NCI-H2081 treated with DMSO at 0.1 percent for 48 hours (cell line): ENCODE results near the gene SPANXD.
"Not testable (repeated sequence)": the region's sequence is repeated elsewhere in the genome, so short reads cannot be mapped to it uniquely, and the experiment has no call there.

Source experiments
- DNase-seq: peaks from one replicate; lab custom pipeline; 2025; lab: John Stamatoyannopoulos, UW

Gene SPANXD, protein sequence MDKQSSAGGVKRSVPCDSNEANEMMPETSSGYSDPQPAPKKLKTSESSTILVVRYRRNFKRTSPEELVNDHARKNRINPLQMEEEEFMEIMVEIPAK

GRCh38 chrX:141698639-141699038 lies at the start of gene SPANXD:
Gene SPANXD (minus strand): TSS chrX:141698739. CDS start chrX:141698405, 334 bp downstream.
- not testable (repeated sequence) for DNase-seq

GRCh38 chrX:141742666-141743065 lies 44.1 kb upstream of the SPANXD start:
- no peak for DNase-seq

- no peak for DNase-seq
These were observed 38.1 kb upstream of the SPANXD start for GRCh38 chrX:141736656-141737055.

GRCh38 chrX:141733371-141733770 lies 34.8 kb upstream of the SPANXD start:
- no peak for DNase-seq

- DNase-seq: no peak
These were observed 33.5 kb upstream of the SPANXD start for GRCh38 chrX:141732031-141732430.

DNA sequence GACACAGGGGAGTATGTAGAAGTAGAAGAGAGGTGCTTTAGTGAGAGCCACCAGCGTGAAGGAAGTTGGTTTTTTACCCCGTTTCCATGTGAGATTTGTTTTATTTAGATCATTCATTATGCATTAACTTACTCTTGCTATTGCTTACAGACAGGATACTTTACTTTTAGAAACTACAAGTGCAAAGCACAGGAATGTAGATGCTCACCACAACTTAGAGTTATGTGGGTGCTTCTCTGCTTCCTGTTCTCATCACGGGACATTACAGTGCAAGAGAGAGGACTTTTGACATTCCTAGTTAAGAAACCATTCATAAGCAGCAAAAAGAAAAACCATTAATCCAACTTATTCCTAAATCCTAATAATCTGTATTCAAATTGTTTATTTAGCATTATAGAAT lies 25.6 kb upstream of the SPANXD start:
- no peak for DNase-seq

DNA sequence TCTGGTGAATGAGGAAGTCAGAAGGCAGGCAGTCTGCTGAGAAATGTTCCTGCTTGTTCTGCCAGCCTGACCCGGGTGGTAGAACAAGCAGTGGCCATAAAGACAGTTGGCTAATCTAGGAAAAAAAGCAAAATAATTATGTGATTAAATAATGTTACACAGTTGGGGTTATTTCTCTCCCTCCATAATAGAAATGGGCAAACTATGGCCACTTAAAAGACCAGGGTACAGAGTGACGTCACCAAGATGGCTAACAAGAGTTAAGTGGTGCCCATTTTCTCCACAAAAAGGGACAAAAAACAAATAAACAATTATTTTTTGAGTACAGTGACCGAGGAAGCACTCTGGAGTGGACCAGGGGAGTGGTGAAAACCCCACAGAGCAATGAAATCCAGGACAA lies 16.1 kb upstream of the SPANXD start:
- DNase-seq: no peak

DNA sequence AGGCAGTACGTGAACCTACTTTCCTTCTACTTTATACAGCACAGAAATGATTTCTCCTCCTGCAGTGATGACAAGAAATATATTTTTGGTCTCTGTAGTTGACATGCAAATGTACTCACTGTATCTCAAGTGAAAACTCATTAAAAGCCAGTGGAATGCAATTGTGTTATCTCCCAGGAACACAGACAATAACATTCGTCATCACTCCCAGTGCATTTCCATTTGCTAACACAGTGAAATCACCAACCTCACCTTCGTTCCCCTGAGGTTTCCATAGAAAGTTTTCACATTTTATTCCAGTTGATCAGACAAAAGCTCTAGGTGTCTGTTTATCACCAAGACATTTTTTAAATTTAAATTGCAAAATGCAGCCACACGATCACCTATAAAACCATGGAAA lies 2.5 kb upstream of the SPANXD start:
- DNase-seq: no peak

DNA sequence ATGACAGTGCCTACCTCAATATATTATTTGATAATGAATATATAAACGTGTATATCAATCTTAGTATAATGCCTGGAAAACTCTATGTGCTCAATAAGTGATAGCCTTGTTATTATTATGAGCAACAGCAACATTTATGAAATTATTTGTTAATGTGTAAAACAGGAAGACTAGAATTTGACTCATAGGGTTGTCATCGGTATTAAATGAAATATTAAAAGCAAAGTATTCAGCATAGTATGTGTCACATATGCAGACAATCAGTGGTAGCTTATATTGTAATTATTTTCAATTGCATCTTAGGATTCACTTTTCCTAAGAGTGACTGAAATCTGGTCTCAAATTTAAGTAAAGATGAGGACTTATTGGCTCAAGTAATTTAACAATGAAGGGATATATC lies 24.6 kb downstream of the SPANXD start:
- no peak for DNase-seq

DNA sequence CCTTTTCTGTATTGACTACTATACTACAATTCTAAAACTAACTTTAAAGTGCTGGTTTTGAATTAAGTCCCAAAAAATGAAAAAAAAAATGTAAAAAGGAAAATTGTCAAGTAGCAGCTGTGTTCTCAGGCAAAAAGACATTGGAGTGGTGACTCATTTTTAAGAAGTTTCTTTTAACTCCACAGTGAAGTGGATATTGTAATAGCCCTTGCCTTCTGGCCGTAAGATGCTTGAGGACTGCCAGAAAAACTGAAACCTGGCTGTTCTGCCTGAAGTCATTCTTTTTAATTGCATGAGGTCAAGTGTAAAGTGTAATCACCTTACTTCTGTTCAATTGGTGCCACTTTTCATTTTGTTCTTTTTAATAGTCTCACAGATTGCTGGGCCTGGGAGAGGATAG lies 28.9 kb downstream of the SPANXD start:
- DNase-seq: no peak

- no peak for DNase-seq
These were observed 30.2 kb downstream of the SPANXD start for GRCh38 chrX:141668371-141668770.

DNA sequence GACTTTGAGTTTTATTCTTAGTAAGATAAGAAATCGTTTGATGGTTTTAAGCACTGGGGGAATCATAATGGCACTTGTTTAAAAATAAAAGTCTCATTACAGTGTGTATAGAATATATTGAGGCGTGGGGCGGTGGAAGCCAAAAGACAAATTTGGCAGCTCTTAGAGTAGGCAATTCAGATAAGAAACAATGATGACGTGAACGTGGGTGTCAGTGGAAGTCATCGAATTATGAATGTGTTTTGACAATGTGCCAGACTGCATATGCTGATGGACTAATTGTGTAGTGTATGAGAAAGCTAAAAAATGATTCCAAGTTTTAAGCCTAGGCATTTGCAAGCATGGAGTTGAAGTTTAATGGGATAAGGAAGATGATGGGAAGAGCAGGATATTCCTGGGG lies 35.8 kb downstream of the SPANXD start:
- DNase-seq: no peak

- no peak for DNase-seq
These were observed 46.3 kb downstream of the SPANXD start for GRCh38 chrX:141652286-141652685.
